GM18498 (cell line): ENCODE results near the gene KIAA0586.
"Not testable (repeated sequence)": the region's sequence is repeated elsewhere in the genome, so short reads cannot be mapped to it uniquely, and the experiment has no call there.

ENCODE experiments used
- ATAC-seq: cut with Tn5 transposase; IDR thresholded peaks from one replicate; pipeline ENCODE4 v1.9.1; 2021; ENCODE audit warnings: mild to moderate bottlenecking, moderate library complexity; ENCODE audit not compliant: unreplicated experiment

Gene KIAA0586

GRCh38 chr14:58463147-58463546 lies 35.6 kb downstream of the KIAA0586 start:
- no peak for ATAC-seq

- ATAC-seq, result no peak
Measured at GRCh38 chr14:58464652-58465051, 37.1 kb downstream of the KIAA0586 start.

GRCh38 chr14:58465421-58465820 lies 37.9 kb downstream of the KIAA0586 start:
- no peak for ATAC-seq

GRCh38 chr14:58466459-58466858 lies 38.9 kb downstream of the KIAA0586 start:
- ATAC-seq, result no peak

- ATAC-seq, result no peak
Measured at GRCh38 chr14:58467575-58467974, 40.1 kb downstream of the KIAA0586 start.

- ATAC-seq, result no peak
Measured at GRCh38 chr14:58469309-58469708, 41.8 kb downstream of the KIAA0586 start.

GRCh38 chr14:58476320-58476719 lies 48.8 kb downstream of the KIAA0586 start:
- ATAC-seq, result no peak

GRCh38 chr14:58477653-58478052 lies 50.1 kb downstream of the KIAA0586 start:
- no peak for ATAC-seq

GRCh38 chr14:58478329-58478728 lies 50.8 kb downstream of the KIAA0586 start:
- ATAC-seq, result not testable (repeated sequence)

GRCh38 chr14:58479975-58480374 lies 52.5 kb downstream of the KIAA0586 start:
- ATAC-seq, result no peak

- no peak for ATAC-seq
Measured at GRCh38 chr14:58484176-58484575, 56.7 kb downstream of the KIAA0586 start.

- peak; percentile 54 for ATAC-seq
Measured at GRCh38 chr14:58488550-58488949, 61.0 kb downstream of the KIAA0586 start.

GRCh38 chr14:58491593-58491992 lies 64.1 kb downstream of the KIAA0586 start:
- no peak for ATAC-seq

GRCh38 chr14:58492044-58492443 lies 64.5 kb downstream of the KIAA0586 start:
- ATAC-seq, result no peak

- ATAC-seq, result peak; percentile 77
Measured at GRCh38 chr14:58501214-58501816, 73.8 kb downstream of the KIAA0586 start.

GRCh38 chr14:58513272-58513671 lies 85.8 kb downstream of the KIAA0586 start:
- no peak for ATAC-seq

- no peak for ATAC-seq
Measured at GRCh38 chr14:58517592-58517991, 90.1 kb downstream of the KIAA0586 start.

GRCh38 chr14:58525691-58526090 lies 98.2 kb downstream of the KIAA0586 start:
- ATAC-seq, result not testable (repeated sequence)

- no peak for ATAC-seq
Measured at GRCh38 chr14:58533446-58533845, 105.9 kb downstream of the KIAA0586 start.

- ATAC-seq, result no peak
Measured at GRCh38 chr14:58535044-58535443, 107.5 kb downstream of the KIAA0586 start.

GRCh38 chr14:58537004-58537403 lies 109.5 kb downstream of the KIAA0586 start:
- no peak for ATAC-seq

GRCh38 chr14:58540749-58541632 lies 113.5 kb downstream of the KIAA0586 start:
- ATAC-seq, result no peak
